Measurements from ENCODE around the gene AXL. TPM values are rescaled to one million over a fixed set of nuclear protein-coding genes. Genes with fewer than 3 reads are reported as not detected.
"Not testable (repeated sequence)": the region's sequence is repeated elsewhere in the genome, so short reads cannot be mapped to it uniquely, and the experiment has no call there.

AXL gene
- 10 to 100 TPM in 1 of 2 donors, 1 to 10 TPM in 1; 6.2 to 21.4 TPM for total RNA-seq

GRCh38 chr19:41218615-41219507 lies at the start of gene AXL:
TSS of gene AXL (plus strand) at chr19:41219223. CDS start at chr19:41219393, 170 bp downstream.
- Histone ChIP-seq H3K4me1 (no peaks in the 10 kb centered on the region), H3K36me3 (no peaks in the 10 kb centered on the region), H3K9me3 (no peaks in the 10 kb centered on the region), H3K27ac (peak within 1 kb of the TSS; percentile 77), H3K27me3 (peaks cover 4% of the 10 kb centered on the region), H3K4me3 (peak within 1 kb of the TSS; percentile 37), H3K9ac (ENCODE audit: low read depth in 2 of 2, low read length in 2 of 2) (peak within 1 kb of the TSS; percentile 72 to 74)
- peak; percentile 59 for DNase-seq
- no peak for TF ChIP-seq CTCF (IDR thresholded peaks at IDR 0.05)
- intact Hi-C loops (cut with DNase I) = no loop called here

- DNase-seq = peak; percentile 61
- TF ChIP-seq CTCF (IDR thresholded peaks at IDR 0.05) = no peak
- Histone ChIP-seq H3K9ac (ENCODE audit: low read depth in 2 of 2, low read length in 2 of 2) (peak overlapping the region in 1 of 2 donors; percentile 73), H3K36me3 (no peaks in the 10 kb centered on the region), H3K9me3 (no peaks in the 10 kb centered on the region), H3K27ac (peak overlapping the region; percentile 76), H3K4me1 (peaks cover 5% of the 10 kb centered on the region), H3K27me3 (no peaks in the 10 kb centered on the region), H3K4me3 (no peak overlapping the region)
- intact Hi-C loops (cut with DNase I) = no loop called here
These were observed 46.5 kb upstream of the AXL start for GRCh38 chr19:41172297-41173164.

- H3K4me1 ChIP-seq = peaks cover 5% of the 10 kb centered on the region
- peak; percentile 86 for DNase-seq
- H3K36me3 ChIP-seq = no peaks in the 10 kb centered on the region
- no peaks in the 10 kb centered on the region for H3K27me3 ChIP-seq
- peak overlapping the region; percentile 76 for H3K27ac ChIP-seq
- H3K9me3 ChIP-seq = no peaks in the 10 kb centered on the region
- TF ChIP-seq CTCF (IDR thresholded peaks at IDR 0.05) = no peak
- no peak overlapping the region for H3K4me3 ChIP-seq
- intact Hi-C loops (cut with DNase I) = no loop called here
- H3K9ac ChIP-seq (ENCODE audit: low read depth in 2 of 2, low read length in 2 of 2) = peak overlapping the region in 1 of 2 donors; percentile 77
These were observed 44.6 kb upstream of the AXL start for GRCh38 chr19:41174297-41174928.

GRCh38 chr19:41175801-41176777 lies 42.9 kb upstream of the AXL start:
- peak overlapping the region in 1 of 2 donors; percentile 77 for H3K9ac ChIP-seq (ENCODE audit: low read depth in 2 of 2, low read length in 2 of 2)
- no peak for TF ChIP-seq CTCF (IDR thresholded peaks at IDR 0.05)
- H3K27me3 ChIP-seq = no peaks in the 10 kb centered on the region
- H3K36me3 ChIP-seq = no peaks in the 10 kb centered on the region
- intact Hi-C loops (cut with DNase I) = no loop called here
- H3K9me3 ChIP-seq = no peaks in the 10 kb centered on the region
- H3K4me3 ChIP-seq = peak overlapping the region; percentile 7
- H3K27ac ChIP-seq = peak overlapping the region; percentile 72
- peak; percentile 88 for DNase-seq
- peaks cover 5% of the 10 kb centered on the region for H3K4me1 ChIP-seq

GRCh38 chr19:41180173-41180572 lies 38.9 kb upstream of the AXL start:
- H3K4me3 ChIP-seq; H3K27me3 ChIP-seq; H3K36me3 ChIP-seq; H3K9me3 ChIP-seq; H3K27ac ChIP-seq; DNase-seq; H3K9ac ChIP-seq (ENCODE audit: low read depth in 2 of 2, low read length in 2 of 2); intact Hi-C loops (cut with DNase I); H3K4me1 ChIP-seq: not testable (repeated sequence)

All from colonic mucosa (tissue), 4 donors.